ENCODE measurements around the gene ZMAT5. TPM values are rescaled to one million over a fixed set of nuclear protein-coding genes. Genes with fewer than 3 reads are reported as not detected.

ZMAT5 gene
- 14.9 to 20.9 TPM (median 19.1 TPM) in 5 replicates for total RNA-seq (2022; extraction: Qiagen RNA extraction; ENCODE audit: low read depth)

GRCh38 chr22:29766632-29767170 is at the start of gene ZMAT5:
TSS of gene ZMAT5 (minus strand) at chr22:29767007. CDS start at chr22:29748544, 18,463 bp downstream.

GRCh38 chr22:29767171-29768051 is 604 bp upstream of the ZMAT5 start, which contains the start of gene UQCR10:
TSS of gene UQCR10 (plus strand) at chr22:29767369. CDS start at chr22:29767399, 30 bp downstream.

GRCh38 chr22:29719899-29720645 is 46.7 kb downstream of the ZMAT5 start, which contains the start of gene CABP7:
TSS of gene CABP7 (plus strand) at chr22:29720003. CDS start at chr22:29720425, 422 bp downstream.

Other genes starting within 250 kb of the ZMAT5 start
- gene THOC5, start 213.2 kb downstream of the ZMAT5 start, total RNA-seq (2022; extraction: Qiagen RNA extraction; ENCODE audit: low read depth), result 28.8 to 33.3 TPM (median 31.2 TPM) in 5 replicates
- gene NIPSNAP1, start 185.9 kb downstream of the ZMAT5 start, total RNA-seq (2022; extraction: Qiagen RNA extraction; ENCODE audit: low read depth), result 59.2 to 68.0 TPM (median 63.2 TPM) in 5 replicates
- gene NF2, start 163.4 kb downstream of the ZMAT5 start, total RNA-seq (2022; extraction: Qiagen RNA extraction; ENCODE audit: low read depth), result 12.2 to 17.8 TPM (median 15.0 TPM) in 5 replicates
- 0.14 to 0.29 TPM (median 0.21 TPM) in 5 replicates for gene CABP7, start 47.0 kb downstream of the ZMAT5 start, total RNA-seq (2022; extraction: Qiagen RNA extraction; ENCODE audit: low read depth)
- gene UQCR10, start 362 bp upstream of the ZMAT5 start, total RNA-seq (2022; extraction: Qiagen RNA extraction; ENCODE audit: low read depth), result 111 to 128 TPM (median 124 TPM) in 5 replicates
- gene ASCC2, start 71.3 kb upstream of the ZMAT5 start, total RNA-seq (2022; extraction: Qiagen RNA extraction; ENCODE audit: low read depth), result 24.2 to 33.9 TPM (median 30.9 TPM) in 5 replicates
- gene MTMR3, start 116.2 kb upstream of the ZMAT5 start, total RNA-seq (2022; extraction: Qiagen RNA extraction; ENCODE audit: low read depth), result 7.8 to 10.1 TPM (median 9.5 TPM) in 5 replicates